ENCODE measurements around the gene ORC6.

DNA sequence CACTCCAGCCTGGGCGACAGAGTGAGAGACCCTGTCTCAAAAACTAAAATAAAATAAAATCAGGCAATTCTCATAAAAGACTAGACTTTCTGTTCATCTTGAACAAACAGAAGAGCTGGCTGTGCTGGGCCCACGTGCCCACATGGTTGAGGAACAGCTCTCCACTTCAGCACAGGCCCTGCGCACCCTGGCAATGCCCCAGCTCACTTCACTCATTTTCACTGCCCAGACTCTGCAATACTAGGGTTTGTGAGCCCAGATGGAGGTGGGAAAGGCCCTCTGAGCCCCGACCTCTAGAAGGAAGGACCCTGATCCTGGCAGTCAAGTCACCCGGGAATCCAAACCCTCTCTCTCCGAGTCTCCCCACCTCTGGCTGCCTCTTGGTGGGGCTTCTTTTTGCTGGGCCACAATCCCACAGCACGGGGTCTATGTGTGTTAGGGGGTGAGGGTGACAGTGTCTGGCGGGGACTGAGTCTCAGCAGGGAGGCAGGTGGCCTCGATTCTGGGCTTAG, 43.9 kb downstream of the ORC6 start:
- no peak for TF ChIP-seq POLR2A (IDR thresholded peaks at IDR 0.05; ENCODE audit: extremely low read depth, insufficient read length)
- TF ChIP-seq, protein P1, sequence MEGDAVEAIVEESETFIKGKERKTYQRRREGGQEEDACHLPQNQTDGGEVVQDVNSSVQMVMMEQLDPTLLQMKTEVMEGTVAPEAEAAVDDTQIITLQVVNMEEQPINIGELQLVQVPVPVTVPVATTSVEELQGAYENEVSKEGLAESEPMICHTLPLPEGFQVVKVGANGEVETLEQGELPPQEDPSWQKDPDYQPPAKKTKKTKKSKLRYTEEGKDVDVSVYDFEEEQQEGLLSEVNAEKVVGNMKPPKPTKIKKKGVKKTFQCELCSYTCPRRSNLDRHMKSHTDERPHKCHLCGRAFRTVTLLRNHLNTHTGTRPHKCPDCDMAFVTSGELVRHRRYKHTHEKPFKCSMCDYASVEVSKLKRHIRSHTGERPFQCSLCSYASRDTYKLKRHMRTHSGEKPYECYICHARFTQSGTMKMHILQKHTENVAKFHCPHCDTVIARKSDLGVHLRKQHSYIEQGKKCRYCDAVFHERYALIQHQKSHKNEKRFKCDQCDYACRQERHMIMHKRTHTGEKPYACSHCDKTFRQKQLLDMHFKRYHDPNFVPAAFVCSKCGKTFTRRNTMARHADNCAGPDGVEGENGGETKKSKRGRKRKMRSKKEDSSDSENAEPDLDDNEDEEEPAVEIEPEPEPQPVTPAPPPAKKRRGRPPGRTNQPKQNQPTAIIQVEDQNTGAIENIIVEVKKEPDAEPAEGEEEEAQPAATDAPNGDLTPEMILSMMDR (IDR thresholded peaks at IDR 0.05; ENCODE audit: low read depth, low read length), result no peak
